IgD-negative memory B cell (primary cell): ENCODE data around the gene GATAD2B. TPM values are rescaled to one million over a fixed set of nuclear protein-coding genes. Genes with fewer than 3 reads are reported as not detected.

Experiments
- H3K27ac Mint-ChIP-seq, 3 donors: one replicate each; pipeline ENCODE4 v1.8.0; 2020 to 2022; ENCODE audit warnings: mild to moderate bottlenecking in 3 of 3, mixed read lengths in 3 of 3, moderate library complexity in 1 of 3
- H3K27me3 Mint-ChIP-seq: one replicate; pipeline ENCODE4 v1.8.0; 2021; ENCODE audit warnings: mixed read lengths
- H3K36me3 Mint-ChIP-seq: one replicate; pipeline ENCODE4 v1.8.0; 2020; ENCODE audit warnings: mild to moderate bottlenecking, mixed read lengths
- H3K4me1 Mint-ChIP-seq, 3 donors: one replicate each; pipeline ENCODE4 v1.8.0; 2020 to 2022; ENCODE audit warnings: mixed read lengths in 3 of 3, mild to moderate bottlenecking in 1 of 3
- H3K4me3 Mint-ChIP-seq, 4 donors: one replicate each; pipeline ENCODE4 v1.8.0; 2020 to 2022; ENCODE audit warnings: mild to moderate bottlenecking in 4 of 4, mixed read lengths in 4 of 4, moderate library complexity in 3 of 4
- H3K9me3 Mint-ChIP-seq, 3 donors: one replicate each; pipeline ENCODE4 v1.8.0; 2020 to 2021; ENCODE audit warnings: mixed read lengths in 3 of 3, mild to moderate bottlenecking in 1 of 3
- polyA plus RNA-seq: library from polyadenylated mRNA; unstranded; fragments of 300-500 nt; fragmentation: Illumina TruSeq; gene quantifications from one replicate; pipeline ENCODE4 v1.2.3, GENCODE V29; 2021

Gene GATAD2B
- polyA plus RNA-seq, 1 donor from 2014 or later, result 4.6 TPM

DNA sequence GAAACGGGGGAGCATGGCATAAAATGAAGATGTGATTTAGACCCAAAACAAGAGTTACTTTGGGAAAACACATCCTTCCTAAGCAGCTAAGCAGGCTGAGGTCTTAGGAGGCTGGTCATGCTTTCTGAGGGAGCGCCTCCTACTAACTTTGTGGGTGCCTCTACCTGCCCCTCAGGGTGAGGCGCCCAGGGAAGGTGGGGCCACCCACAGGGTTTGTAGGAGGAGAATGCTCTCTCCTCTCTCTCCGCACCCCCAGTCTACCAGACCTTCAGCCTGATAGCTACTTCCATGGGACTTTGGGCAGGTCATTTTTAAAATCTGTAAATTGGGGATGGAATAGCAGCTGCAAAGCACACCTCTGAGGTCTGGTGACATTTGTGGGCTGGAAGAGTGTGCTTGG is 123.8 kb downstream of the GATAD2B start:
- Mint-ChIP-seq H3K4me3 (no peak overlapping the region), H3K9me3 (no peaks in the 10 kb centered on the region), H3K36me3 (peaks cover 4% of the 10 kb centered on the region), H3K4me1 (peaks cover 9 to 15% (median 14%) of the 10 kb centered on the region in 3 donors), H3K27me3 (no peaks in the 10 kb centered on the region), H3K27ac (no peak overlapping the region)

DNA sequence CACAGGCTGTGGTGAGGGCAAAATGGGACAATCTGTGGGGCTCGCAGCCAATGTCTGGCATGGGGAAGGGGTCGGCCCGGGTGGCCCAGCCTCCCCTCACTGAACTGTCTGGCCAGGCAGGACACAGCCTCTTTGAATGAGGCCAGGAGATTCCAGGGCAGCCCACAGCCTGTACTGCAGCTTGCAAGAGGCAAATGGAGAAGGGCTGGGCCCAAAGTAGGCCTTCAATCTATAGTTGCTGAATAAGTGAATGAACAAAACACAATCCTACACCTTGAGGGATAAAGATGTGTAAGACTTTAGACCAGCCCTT is 124.3 kb downstream of the GATAD2B start:
- no peak overlapping the region for H3K27ac Mint-ChIP-seq
- peaks cover 4% of the 10 kb centered on the region for H3K36me3 Mint-ChIP-seq
- no peaks in the 10 kb centered on the region for H3K9me3 Mint-ChIP-seq
- H3K27me3 Mint-ChIP-seq, result no peaks in the 10 kb centered on the region
- H3K4me3 Mint-ChIP-seq, result no peak overlapping the region
- peaks cover 6 to 11% (median 9%) of the 10 kb centered on the region in 3 donors for H3K4me1 Mint-ChIP-seq

DNA sequence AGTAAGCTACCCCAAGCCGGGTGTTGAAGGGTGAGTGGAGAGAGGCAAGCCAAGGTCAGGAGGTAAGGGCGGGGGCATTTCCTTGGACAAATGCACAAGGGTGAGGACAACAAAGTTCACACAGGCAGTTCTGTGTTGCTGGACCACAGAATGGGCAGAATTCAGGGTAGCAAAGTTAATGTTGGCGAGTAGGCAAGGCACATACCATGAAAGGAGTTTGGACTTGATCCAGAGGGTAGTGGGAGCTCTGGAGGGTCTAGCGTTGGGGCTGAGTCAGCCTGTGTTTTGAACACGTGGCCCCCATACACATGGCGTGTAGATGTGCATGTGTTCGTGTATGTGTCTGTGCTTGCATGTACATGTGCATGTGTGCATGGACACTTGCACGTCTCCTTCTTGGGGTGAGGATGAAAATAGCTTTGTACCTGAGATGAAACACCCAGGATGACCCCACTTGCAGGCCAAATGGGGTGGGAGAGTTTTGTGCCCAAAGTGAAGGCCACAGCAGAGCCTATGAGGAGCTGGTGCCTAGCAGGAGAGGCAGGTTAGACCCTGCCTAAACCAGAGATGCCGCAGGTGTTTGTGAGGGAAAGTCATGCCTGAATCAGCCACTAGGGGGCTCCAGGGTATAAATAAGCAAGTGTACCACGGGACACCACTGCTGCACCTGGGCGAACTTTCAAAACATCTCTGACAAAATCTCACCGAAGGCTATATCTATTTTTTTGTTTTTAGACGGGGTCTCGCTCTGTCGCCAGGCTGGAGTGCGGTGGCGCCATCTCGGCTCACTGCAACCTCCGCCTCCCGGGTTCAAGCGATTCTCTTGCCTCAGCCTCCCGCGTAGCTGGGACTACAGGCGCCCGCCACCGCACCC is 125.7 kb downstream of the GATAD2B start:
- Mint-ChIP-seq H3K9me3 (no peaks in the 10 kb centered on the region), H3K4me1 (peaks cover 4 to 14% (median 6%) of the 10 kb centered on the region in 3 donors), H3K27ac (peak overlapping the region in 2 of 3 donors; percentile 64 to 78), H3K27me3 (no peaks in the 10 kb centered on the region), H3K36me3 (no peaks in the 10 kb centered on the region), H3K4me3 (peak overlapping the region in 2 of 4 donors; percentile 21 to 75)

DNA sequence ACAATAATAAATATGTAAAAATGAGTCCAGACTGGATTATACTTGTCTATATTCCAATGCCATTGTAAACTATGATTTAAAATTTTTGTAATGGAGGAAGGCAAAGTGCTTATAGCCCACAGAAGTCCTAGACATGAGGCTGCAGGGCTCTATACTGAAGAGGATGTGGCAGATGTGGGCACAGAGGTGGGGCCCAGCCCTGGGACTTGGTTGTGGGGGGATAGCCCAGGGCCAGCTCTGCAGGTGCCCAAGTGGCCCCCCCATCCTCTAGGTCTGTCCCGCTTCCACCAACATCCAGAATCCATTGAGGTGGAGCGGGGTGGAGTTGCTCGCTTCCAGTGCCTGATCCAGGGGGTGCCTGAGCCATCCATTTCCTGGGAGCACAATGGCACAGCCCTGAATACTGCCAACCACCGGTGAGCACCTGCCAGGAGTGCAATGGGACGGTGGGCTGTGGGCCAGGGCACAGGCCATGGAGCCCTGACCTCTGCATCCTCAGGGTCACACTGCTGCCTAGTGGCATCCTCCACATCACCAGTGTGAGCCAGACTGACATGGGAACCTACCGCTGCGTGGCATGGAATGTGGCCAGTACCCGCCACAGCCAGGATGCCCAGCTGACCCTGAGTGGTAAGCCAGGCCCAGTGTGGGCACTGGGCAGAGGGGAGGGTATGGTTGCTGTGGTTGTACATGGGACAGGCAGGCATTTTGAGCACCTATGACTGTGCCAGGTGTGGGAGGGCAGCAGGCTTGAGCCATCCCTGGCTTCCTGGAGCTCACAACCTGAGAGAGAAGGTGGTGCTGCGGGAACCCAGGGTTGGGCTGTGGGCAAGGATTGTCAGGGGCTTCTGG is 126.6 kb downstream of the GATAD2B start:
- Mint-ChIP-seq H3K9me3 (no peaks in the 10 kb centered on the region), H3K27ac (peak overlapping the region in 1 of 3 donors; percentile 64), H3K4me3 (peak overlapping the region in 2 of 4 donors; percentile 8 to 75), H3K36me3 (no peaks in the 10 kb centered on the region), H3K4me1 (peaks cover 9 to 19% (median 13%) of the 10 kb centered on the region in 3 donors), H3K27me3 (no peaks in the 10 kb centered on the region)

DNA sequence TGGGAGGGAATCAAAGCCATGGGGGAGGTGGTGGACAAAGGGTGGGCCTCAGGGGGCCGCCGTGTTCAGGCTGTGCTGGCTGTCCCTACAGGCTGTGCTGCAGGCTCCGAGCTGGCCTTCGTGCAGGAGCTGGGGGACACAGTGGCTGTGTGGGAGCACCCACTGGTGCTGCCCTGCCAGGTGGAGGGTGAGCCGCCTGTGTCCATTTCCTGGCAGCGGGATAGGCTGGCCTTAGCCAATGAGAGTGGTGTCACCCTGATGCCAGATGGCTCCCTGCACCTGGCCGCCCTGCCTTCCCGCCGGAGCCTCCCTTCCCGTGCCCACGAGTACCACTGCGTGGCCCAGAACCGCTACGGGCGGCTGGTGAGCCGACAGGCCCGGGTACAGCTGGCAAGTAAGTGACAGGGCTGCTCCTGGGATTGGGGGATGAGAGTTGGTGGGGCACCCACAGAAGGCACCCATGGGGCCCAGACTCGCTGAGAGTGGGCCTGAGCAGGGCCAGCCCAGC is 127.4 kb downstream of the GATAD2B start:
- Mint-ChIP-seq H3K27me3 (no peaks in the 10 kb centered on the region), H3K4me1 (peaks cover 15 to 25% (median 21%) of the 10 kb centered on the region in 3 donors), H3K9me3 (no peaks in the 10 kb centered on the region), H3K36me3 (no peaks in the 10 kb centered on the region), H3K4me3 (no peak overlapping the region), H3K27ac (no peak overlapping the region)

DNA sequence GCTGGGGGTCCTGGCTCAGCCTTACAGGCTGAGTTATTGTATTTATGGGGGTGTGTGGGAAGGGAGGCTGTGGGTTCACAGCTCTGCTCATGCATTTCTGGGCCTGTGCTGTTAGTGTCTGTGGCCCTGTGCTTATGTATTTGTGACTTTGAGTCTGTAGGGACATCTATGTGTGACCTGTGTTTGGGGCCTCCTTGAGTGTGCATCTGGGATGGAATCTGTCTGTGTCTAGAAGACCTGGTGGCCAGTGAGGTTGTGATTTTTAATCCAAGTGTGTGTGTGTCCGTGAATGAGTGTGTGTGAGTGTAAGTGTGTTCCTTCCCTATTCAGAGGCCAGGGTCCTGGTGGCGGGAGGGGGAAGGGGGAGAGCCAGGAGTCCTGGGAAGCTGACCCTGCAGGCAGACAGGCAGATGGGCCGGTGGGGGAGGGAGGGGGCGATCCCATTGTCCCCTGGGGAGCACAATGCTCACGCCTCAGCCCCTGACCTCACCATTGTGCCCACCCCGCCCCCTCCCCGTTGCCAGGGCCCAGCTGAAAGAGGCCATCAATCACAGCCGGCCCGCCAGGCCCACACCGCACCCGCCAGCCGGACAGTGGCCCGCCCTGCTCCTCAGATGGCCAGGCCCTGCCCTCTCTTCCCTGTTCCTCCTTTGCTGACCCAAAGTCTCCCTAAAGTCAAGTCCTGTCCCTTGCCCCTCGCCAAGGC is 128.0 kb downstream of the GATAD2B start:
- Mint-ChIP-seq H3K4me1 (peaks cover 20 to 30% (median 27%) of the 10 kb centered on the region in 3 donors), H3K36me3 (no peaks in the 10 kb centered on the region), H3K9me3 (no peaks in the 10 kb centered on the region), H3K4me3 (no peak overlapping the region), H3K27ac (no peak overlapping the region), H3K27me3 (no peaks in the 10 kb centered on the region)

DNA sequence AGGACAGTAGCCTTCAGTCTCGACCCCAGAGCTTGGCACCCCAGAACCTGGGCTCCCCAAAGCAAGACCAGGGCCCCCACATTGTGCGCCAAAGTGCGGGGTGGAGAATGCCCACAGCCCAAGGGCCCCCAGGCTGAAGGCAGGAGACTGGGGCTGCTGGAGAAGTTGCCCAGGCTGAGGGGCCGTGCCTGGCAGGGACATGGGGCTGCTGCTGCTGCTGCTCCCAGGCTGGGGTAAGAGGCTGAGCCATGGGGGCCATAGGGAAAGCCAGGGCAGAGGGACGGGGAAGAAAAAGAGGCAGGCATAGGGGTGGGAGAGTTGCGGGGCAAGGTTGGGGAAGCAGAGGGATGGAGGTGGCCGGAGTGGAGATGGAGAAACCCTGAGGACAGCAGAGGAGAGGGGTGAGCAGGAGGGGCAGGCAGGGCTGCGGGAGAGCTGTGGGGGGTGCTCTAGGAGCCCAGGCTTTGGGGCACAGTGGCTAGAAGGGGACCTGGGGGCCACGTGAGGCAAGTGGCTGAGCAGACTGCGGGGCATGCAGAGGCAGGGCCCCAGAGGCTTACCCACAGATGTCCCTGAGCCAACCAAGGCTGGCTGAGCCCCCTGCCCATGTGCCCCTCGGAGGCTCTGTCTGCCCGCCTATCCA is 128.7 kb downstream of the GATAD2B start:
- Mint-ChIP-seq H3K36me3 (no peaks in the 10 kb centered on the region), H3K27ac (no peak overlapping the region), H3K9me3 (no peaks in the 10 kb centered on the region), H3K4me3 (no peak overlapping the region), H3K27me3 (no peaks in the 10 kb centered on the region), H3K4me1 (peaks cover 24 to 35% (median 27%) of the 10 kb centered on the region in 3 donors)

DNA sequence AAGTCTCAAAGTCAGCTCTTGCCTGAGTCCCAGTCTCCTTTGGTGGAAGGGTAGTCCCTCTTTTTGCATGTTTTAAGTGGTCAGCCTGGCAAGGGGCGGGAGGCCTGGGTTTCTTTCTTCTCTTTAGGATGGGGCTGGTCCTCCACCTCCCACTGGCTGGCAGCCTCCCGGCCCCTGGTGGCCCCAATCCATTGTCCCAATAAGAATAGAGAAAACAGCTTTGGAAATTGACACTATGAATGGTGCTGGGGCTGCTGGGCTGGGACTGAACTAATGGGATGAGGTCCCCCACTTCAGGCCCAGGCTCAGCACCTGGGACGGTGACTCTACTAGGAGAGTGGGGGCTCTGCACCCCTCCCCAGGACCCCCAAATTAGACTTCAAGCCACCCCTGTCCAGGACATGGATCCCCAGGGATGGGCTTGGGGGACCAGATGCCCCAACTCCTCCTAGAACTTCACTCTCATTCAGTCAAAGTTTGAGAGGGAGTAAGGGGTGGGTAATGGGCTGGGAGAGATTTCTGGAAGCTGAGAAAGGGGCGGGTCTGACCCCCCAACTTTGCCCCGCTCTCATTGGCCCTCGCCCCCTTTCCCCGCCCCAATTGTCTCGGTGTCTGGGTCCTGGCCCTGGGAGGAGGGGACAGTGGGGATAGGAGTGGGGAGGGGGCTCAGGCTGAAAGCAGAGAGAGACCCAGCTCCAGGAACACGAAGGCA is 129.4 kb downstream of the GATAD2B start:
- Mint-ChIP-seq H3K27me3 (no peaks in the 10 kb centered on the region), H3K4me3 (no peak overlapping the region), H3K27ac (no peak overlapping the region), H3K36me3 (no peaks in the 10 kb centered on the region), H3K4me1 (peaks cover 28 to 35% (median 31%) of the 10 kb centered on the region in 3 donors), H3K9me3 (no peaks in the 10 kb centered on the region)

DNA sequence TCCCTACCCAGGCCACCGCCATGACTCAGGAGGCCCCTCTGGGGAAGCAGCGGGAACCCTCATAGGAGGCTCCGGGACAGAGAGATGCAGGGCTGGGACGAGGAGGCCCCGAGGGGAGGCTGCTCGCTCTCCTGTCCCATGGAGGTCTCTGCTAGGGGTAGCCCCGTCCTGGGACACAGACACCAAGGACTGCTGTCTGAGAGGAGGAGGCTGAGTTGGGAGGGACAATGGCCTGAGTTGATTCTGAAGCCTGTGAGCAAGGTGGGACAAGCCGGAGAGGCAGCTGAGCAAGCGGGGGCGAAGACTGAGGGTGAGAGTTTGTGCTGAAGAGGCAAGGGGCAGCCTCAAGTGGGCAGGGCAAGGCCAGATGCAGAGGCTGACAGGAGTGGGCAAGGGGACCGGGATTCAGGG is 130.1 kb downstream of the GATAD2B start:
- Mint-ChIP-seq H3K4me3 (no peak overlapping the region), H3K36me3 (no peaks in the 10 kb centered on the region), H3K4me1 (peaks cover 28 to 38% (median 32%) of the 10 kb centered on the region in 3 donors), H3K9me3 (no peaks in the 10 kb centered on the region), H3K27me3 (no peaks in the 10 kb centered on the region), H3K27ac (no peak overlapping the region)

DNA sequence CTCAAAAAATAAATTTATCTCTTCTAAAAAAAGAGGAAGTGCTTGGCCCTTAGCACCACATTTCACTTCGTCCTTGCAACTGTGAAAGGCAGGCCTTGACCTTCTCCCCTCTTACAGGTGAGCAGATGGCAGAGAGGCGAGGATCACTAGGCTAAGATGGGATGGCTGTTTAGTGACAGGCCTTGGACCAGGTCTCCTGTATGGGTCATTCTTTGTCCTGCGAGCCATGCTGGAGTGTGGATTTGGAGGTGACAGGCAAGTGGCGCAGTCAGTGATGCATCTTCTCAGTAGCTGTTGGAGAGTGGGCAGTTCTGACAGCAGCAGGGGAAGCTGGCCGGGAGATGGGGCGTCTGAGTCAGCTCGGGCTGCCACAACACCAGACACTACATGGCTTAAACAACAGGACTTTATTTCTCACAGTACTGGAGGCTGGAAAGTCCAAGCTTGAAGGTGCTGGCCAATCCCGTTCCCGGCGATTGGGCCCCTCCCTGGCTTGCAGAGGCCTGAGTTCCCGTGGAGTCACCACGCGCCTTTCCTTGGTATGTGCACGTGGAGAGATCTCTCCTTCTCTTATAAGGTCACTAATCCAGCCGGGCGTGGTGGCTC is 131.0 kb downstream of the GATAD2B start:
- Mint-ChIP-seq H3K4me1 (peaks cover 24 to 34% (median 28%) of the 10 kb centered on the region in 3 donors), H3K4me3 (peak overlapping the region; percentile 3 to 82 (median 47))

DNA sequence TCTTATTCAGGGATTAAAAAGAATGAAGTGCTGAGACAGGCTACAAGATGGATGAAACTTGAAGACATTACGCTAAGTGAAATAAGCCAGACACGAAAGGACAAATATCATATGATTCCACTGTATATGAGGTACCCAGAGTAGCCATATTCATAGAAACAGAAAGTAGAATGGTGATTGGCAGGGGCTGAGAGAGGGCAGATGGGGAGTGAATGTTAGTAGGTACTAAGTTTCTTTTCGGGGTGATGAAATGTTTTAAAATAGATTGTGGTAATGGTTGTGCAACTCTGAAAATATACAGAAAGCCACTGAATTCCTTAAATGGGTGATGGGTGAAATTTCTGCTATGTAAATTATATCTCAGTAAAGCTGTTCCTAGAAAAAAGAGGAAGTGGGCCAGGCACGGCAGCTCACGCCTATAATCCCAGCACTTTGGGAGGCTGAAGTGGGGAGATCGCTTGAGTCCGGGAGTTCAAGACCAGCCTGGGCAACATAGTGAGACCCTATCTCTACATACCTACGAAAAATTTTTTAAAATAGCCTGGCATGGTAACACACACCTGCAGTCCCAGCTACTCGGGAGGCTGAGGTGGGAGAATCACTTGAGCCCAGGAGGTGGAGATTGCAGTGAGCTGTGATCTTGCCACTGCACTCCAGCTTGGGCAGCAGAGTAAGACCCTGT is 131.7 kb downstream of the GATAD2B start:
- peaks cover 24 to 31% (median 30%) of the 10 kb centered on the region in 3 donors for H3K4me1 Mint-ChIP-seq
- peak overlapping the region; percentile 49 to 82 (median 60) for H3K4me3 Mint-ChIP-seq
- H3K36me3 Mint-ChIP-seq, result no peaks in the 10 kb centered on the region
- no peaks in the 10 kb centered on the region for H3K27me3 Mint-ChIP-seq
- no peaks in the 10 kb centered on the region for H3K9me3 Mint-ChIP-seq
- peak overlapping the region; percentile 10 to 95 (median 76) for H3K27ac Mint-ChIP-seq

More for the DNA sequence above, 131.0 kb downstream of the GATAD2B start:
- Mint-ChIP-seq H3K27ac (peak overlapping the region; percentile 10 to 95 (median 76)), H3K27me3 (no peaks in the 10 kb centered on the region), H3K9me3 (no peaks in the 10 kb centered on the region), H3K36me3 (no peaks in the 10 kb centered on the region)

DNA sequence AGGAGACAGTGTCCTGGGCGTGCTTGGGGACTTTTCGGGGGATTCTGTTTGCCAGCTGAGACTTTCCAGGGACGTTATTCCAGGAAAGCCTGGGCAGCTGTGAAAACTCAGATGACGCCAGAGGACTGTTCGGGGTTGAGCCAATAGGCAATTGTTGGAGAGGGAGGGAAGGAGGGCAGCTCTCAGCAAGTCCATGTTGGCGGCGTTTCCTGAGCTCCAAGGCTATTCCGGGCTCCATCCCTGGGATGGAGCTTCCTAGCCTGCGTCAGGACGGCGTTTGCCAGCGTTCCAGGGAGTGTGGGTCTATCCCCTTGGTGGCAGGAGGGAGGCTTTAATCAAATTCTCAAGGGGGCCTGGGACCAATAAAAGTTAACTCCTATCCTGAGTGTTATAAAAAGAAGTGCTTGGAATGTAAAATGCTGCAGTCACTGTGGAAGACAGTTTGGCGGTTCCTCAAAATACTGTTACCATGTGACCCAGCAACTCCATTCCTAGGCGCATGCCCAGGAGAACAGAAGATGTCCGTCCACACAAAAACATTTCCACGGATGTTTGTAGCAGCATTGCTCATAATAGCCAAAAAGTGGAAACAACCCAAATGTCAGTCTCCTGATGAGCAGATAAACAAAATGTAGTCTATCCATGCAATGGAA is 132.3 kb downstream of the GATAD2B start:
- no peaks in the 10 kb centered on the region for H3K9me3 Mint-ChIP-seq
- peaks cover 27 to 32% (median 32%) of the 10 kb centered on the region in 3 donors for H3K4me1 Mint-ChIP-seq
- peak overlapping the region; percentile 10 to 95 (median 76) for H3K27ac Mint-ChIP-seq
- H3K36me3 Mint-ChIP-seq, result no peaks in the 10 kb centered on the region
- no peaks in the 10 kb centered on the region for H3K27me3 Mint-ChIP-seq
- H3K4me3 Mint-ChIP-seq, result peak overlapping the region; percentile 49 to 82 (median 60)
